Testis (tissue), 2 donors: ENCODE measurements around the gene RBBP8NL.

Experiments used
- CTCF ChIP-seq, 3 experiments: fragments of 450-650 bp in 2 of 3; fragments of 200-600 bp in 1 of 3; sonication (generic) in 1 of 3; IDR thresholded peaks; one replicate each; pipeline ENCODE4 v1.5.1; 2016 to 2019; ENCODE audit warnings: antibody characterized with exemption in 3 of 3, mild to moderate bottlenecking in 2 of 3, moderate library complexity in 1 of 3
- POLR2A ChIP-seq: fragments of 450-650 bp; IDR thresholded peaks from one replicate; pipeline ENCODE4 v1.6.1; 2017; ENCODE audit warnings: antibody characterized with exemption, mild to moderate bottlenecking, moderate library complexity

- peak in 1 of 3 experiments; percentile 11 for TF ChIP-seq CTCF (IDR thresholded peaks at IDR 0.05)
- peak; percentile 23 for TF ChIP-seq POLR2A
These were observed 40.7 kb downstream of the RBBP8NL start, which contains the start of gene RPS21 for GRCh38 chr20:62386383-62387218.
